GM12872 (cell line): ENCODE measurements around the gene MAGI1.

ENCODE experiments used
- CTCF ChIP-seq: IDR thresholded peaks from 3 replicates; pipeline ENCODE4 v1.5.1; 2011; ENCODE audit warnings: low read depth, mild to moderate bottlenecking, low read length, moderate library complexity; ENCODE audit not compliant: insufficient read depth

The MAGI1 gene

GRCh38 chr3:65979162-65979561, 59.6 kb downstream of the MAGI1 start:
- no peak for TF ChIP-seq CTCF

- no peak for TF ChIP-seq CTCF
Observed at GRCh38 chr3:65978116-65978515, 60.6 kb downstream of the MAGI1 start.

- TF ChIP-seq CTCF, result no peak
Observed at GRCh38 chr3:65975032-65975431, 63.7 kb downstream of the MAGI1 start.

DNA sequence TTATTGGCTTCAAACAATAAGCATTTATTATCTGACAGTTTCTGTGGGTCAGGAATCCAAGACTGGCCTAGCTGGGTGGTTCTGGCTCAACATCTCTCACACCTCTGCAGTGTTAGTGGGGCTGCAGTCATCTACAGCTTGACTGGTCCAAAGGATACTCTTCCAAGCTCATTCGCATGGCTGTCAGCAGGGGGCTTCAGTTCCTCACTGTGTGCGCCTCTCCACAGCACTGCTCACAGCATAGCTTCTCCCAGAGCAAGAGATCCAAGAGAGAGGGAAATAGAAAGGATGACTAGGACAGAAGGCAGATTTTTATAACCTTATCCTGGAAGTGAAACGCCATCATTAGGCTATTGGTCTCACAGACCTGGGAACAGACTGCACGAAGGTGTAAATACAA, 64.2 kb downstream of the MAGI1 start:
- no peak for TF ChIP-seq CTCF

DNA sequence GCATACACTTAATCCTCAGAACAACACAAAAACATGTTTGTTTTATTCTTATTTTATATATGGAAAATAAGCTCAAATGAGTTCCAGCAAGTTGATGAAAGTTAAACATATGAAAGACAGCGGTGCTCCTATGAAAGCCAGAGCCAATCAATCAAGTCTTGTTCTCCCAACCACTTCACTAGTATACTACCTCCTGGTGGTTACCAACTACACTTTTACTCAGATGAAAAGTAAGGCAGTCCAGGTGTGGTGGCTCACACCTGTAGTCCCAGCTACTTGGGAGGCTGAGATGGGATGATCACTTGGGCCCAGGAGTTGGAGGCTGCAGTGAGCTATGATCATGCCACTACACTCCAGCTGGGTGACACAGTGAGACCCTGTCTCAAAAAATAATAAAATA, 66.0 kb downstream of the MAGI1 start:
- TF ChIP-seq CTCF, result no peak

- TF ChIP-seq CTCF, result no peak
Observed at GRCh38 chr3:65971293-65972252, 67.1 kb downstream of the MAGI1 start.

GRCh38 chr3:65968996-65969395, 69.7 kb downstream of the MAGI1 start:
- no peak for TF ChIP-seq CTCF
